Small intestine (tissue), 7 donors: ENCODE measurements around the gene DRC3. TPM values are rescaled to one million over a fixed set of nuclear protein-coding genes. Genes with fewer than 3 reads are reported as not detected.

Experiments
- DNase-seq, 2 donors: peaks; one replicate each; pipeline versions ENCODE4 v3.0.0 to v3.0.0-alpha.2; 2013
- FAIRE-seq: peaks from 2 replicates; lab custom pipeline; 2012; peaks lifted over from hg19 to GRCh38; lab: Jason Lieb, UNC
- H3K27ac ChIP-seq, 3 donors: one replicate each; pipeline ENCODE4 v1.5.1; 2013; ENCODE audit warnings: low read length in 2 of 3, mild to moderate bottlenecking in 2 of 3, control low read depth in 1 of 3, inconsistent platforms in 1 of 3, low read depth in 1 of 3, moderate library complexity in 1 of 3
- H3K27me3 ChIP-seq, 3 donors: one replicate each; pipeline ENCODE4 v1.6.1; 2013; ENCODE audit warnings: low read length in 3 of 3, inconsistent platforms in 1 of 3; ENCODE audit not compliant: control insufficient read depth in 3 of 3, insufficient read depth in 3 of 3
- H3K36me3 ChIP-seq, 3 donors: one replicate each; pipeline ENCODE4 v1.6.1; 2013; ENCODE audit warnings: low read length in 3 of 3, inconsistent platforms in 1 of 3, low read depth in 1 of 3, mild to moderate bottlenecking in 1 of 3, moderate library complexity in 1 of 3; ENCODE audit not compliant: control insufficient read depth in 3 of 3, insufficient read depth in 2 of 3
- H3K4me1 ChIP-seq, 3 donors: one replicate each; pipeline ENCODE4 v1.6.1; 2013; ENCODE audit warnings: low read length in 2 of 3, inconsistent platforms in 1 of 3, low read depth in 1 of 3, mild to moderate bottlenecking in 1 of 3, moderate library complexity in 1 of 3; ENCODE audit not compliant: control insufficient read depth in 3 of 3, insufficient read depth in 2 of 3
- H3K4me3 ChIP-seq, 3 donors: one replicate each; pipeline ENCODE4 v1.5.1; 2013; ENCODE audit warnings: low read length in 3 of 3, control low read depth in 1 of 3, inconsistent platforms in 1 of 3, low read depth in 1 of 3, mild to moderate bottlenecking in 1 of 3, moderate library complexity in 1 of 3
- H3K9me3 ChIP-seq, 2 donors: one replicate each; pipeline ENCODE4 v1.6.1; 2013; ENCODE audit warnings: low read depth in 1 of 2, low read length in 1 of 2; ENCODE audit not compliant: control insufficient read depth in 2 of 2, insufficient read depth in 1 of 2
- WGBS, 3 donors: extraction: QIAGEN DNeasy Blood & Tissue Kit; methylation state at CpG; one replicate each; pipeline ENCODE4 v1.1.7; 2013; 5-methylcytosine and 5-hydroxymethylcytosine counted together
- polyA plus RNA-seq, 4 donors: library from polyadenylated mRNA; stranded (reverse) in 3 of 4; unstranded in 1 of 4; fragments of 200-250 nt in 3 of 4; fragments of 120-200 nt in 1 of 4; gene quantifications; one replicate each; pipeline versions ENCODE4 v1.2.1 to v1.2.3, GENCODE V29; 2013
- donor health status: healthy with polysubstance abuse.
- donor health status: control.
- donor health status: control.
- donor health status: Bipolar disorder and iron deficiency.
- donor health status: healthy.

Gene DRC3
- polyA plus RNA-seq, 4 donors: 0.54 to 4.1 (median 0.85) TPM; not detected in 1

DNA sequence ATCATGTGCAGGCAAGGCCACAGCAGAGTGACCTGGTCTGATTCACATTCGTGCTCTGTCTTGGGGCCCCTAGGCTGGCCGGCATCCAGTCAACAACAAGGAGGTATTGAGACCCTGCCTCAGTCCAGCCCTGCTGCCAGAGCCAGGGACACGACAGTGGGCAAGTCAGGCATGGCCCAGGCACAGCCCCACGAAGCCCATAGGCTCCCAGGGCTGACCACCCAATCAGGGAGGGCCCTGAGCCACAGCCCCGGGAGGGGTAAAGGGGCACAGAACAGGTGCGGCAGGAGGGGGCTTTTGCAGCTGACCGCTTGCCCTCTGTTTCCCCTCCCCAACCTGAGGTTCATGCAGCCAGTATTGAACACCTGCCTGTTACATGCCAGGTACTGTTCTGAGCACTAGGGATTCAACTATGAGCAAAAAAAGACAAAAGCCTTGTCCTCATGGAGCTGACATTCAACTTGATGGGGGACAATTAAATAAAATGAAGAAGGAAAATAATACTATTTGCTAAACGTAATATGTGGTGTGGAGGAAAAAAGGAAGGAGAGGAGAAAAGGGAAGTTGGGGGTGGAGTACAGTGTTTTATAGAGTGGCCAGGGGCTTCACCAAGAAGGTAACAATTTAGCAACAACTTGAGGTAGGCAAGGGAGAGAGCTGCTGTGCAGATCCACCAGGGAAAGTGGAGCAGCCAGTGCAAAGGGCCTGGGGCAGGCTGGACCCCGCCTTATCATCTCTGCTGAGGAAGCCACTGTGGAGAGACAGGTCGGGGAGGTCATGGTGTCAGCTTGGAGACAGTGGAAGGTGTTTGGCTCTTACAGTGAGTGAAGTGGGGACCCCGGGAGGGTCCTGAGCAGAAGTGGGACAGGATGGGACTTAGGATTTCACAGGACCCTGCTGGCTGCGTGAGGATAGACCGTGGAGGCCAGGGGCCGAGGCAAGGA is 6.1 kb downstream of the DRC3 start:
- FAIRE-seq: no peak
- H3K4me3 ChIP-seq: no peak overlapping the region
- no peaks in the 10 kb centered on the region for H3K36me3 ChIP-seq
- H3K27me3 ChIP-seq: no peaks in the 10 kb centered on the region
- no peaks in the 10 kb centered on the region for H3K9me3 ChIP-seq
- no peak for DNase-seq
- no peak overlapping the region for H3K27ac ChIP-seq
- no peaks in the 10 kb centered on the region for H3K4me1 ChIP-seq
- WGBS, 3 donors: 80 to 86% (median 84%) methylated on average over 14 of the region's 14 CpGs

DNA sequence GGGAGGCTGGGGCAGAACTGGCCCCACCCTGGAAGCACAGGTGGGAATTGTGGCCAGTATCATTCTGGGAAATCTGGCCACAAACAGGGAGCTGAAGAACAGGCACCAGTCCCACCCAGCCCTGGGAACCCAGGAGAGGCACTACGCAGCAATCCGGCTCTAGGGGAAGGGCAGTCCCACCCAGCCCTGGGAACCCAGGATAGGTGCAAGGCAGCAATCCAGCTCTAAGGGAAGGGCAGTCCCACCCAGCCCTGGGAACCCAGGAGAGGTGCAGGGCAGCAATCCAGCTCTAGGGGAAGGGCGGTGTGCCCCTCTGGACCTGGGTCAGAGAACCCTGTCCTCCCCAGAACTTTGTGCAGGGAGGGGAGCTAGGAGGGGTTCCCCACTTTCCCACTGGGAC is 7.1 kb downstream of the DRC3 start:
- no peak overlapping the region for H3K27ac ChIP-seq
- no peaks in the 10 kb centered on the region for H3K9me3 ChIP-seq
- DNase-seq (peak in 1 of 2 donors; percentile 16), FAIRE-seq (no peak)
- H3K36me3 ChIP-seq: no peaks in the 10 kb centered on the region
- no peaks in the 10 kb centered on the region for H3K27me3 ChIP-seq
- H3K4me3 ChIP-seq: no peak overlapping the region
- WGBS, 3 donors: 51 to 74% (median 69%) methylated on average over 3 of the region's 3 CpGs
- H3K4me1 ChIP-seq: no peaks in the 10 kb centered on the region

DNA sequence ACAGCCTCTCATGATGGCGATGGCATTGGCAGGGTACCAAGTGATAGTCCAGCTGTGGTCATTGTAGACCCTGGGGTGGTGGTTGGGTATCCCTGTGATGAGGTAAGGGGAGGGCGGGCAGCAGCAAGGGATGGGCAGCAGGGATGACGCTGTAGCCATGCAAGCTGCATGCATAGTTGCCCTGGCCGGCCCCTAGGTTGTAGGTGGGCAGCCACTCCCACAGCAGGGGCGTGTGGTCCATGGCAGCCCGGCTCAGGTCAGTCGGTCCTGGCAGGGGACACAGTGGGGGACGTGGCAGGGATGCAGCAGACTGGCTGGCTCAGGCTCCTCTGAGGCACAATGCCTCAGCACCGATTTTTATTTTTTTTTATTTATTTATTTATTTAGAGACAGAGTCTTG is 8.7 kb downstream of the DRC3 start:
- WGBS, 3 donors: 74 to 90% (median 89%) methylated on average over 9 of the region's 9 CpGs
- FAIRE-seq: no peak
- no peaks in the 10 kb centered on the region for H3K4me1 ChIP-seq

DNA sequence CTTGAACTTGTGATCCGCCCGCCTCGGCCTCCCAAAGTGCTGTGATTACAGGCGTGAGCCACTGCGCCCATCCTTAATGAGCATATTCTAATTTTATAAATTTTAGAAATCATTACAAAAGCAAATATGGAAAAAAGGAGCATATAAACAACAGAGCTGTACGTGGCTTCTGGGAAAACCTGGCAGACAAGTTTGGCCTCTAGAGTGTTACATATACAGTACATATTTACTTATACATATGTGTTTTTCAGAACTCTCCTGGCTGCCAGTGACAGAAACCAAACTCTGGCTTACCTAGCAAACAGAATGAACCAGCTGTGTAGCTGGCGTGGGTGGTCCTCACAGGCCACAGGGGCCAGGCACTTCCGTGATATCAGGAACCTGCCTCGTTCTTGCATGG is 10.1 kb downstream of the DRC3 start:
- no peaks in the 10 kb centered on the region for H3K36me3 ChIP-seq
- FAIRE-seq (no peak), DNase-seq (no peak)
- no peak overlapping the region for H3K4me3 ChIP-seq
- no peaks in the 10 kb centered on the region for H3K27me3 ChIP-seq
- H3K27ac ChIP-seq: no peak overlapping the region
- 87 to 93% (median 91%) methylated on average over 9 of the region's 9 CpGs for WGBS, 3 donors
- no peaks in the 10 kb centered on the region for H3K9me3 ChIP-seq
- no peaks in the 10 kb centered on the region for H3K4me1 ChIP-seq

More for the DNA sequence above, 8.7 kb downstream of the DRC3 start:
- Histone ChIP-seq H3K36me3 (no peaks in the 10 kb centered on the region), H3K9me3 (no peaks in the 10 kb centered on the region), H3K27ac (no peak overlapping the region), H3K27me3 (no peaks in the 10 kb centered on the region), H3K4me3 (no peak overlapping the region)
- no peak for DNase-seq

DNA sequence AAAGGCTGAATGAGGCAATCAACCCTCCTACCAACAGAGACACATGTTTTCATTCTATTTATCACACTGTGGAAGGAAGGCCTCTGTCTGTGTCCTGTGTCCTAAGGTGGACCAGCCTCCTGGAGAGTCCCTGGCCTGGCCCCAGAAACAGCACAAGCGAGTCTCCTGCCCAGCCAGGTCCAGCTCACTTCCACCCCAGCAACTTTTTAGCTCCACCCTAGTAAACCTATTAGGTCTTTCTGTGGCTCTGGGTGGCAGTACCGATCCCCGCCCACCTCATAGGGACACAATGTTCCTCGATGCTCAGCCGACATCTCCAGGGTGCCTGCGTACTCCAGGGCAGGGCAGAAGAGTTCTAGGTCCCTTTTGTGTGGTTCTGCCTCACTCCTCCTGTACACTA is 10.7 kb downstream of the DRC3 start:
- H3K27me3 ChIP-seq: no peaks in the 10 kb centered on the region
- H3K9me3 ChIP-seq: no peaks in the 10 kb centered on the region
- DNase-seq (no peak), FAIRE-seq (no peak)
- H3K36me3 ChIP-seq: no peaks in the 10 kb centered on the region
- H3K4me3 ChIP-seq: no peak overlapping the region
- H3K4me1 ChIP-seq: no peaks in the 10 kb centered on the region
- WGBS, 3 donors: 74 to 87% (median 84%) methylated on average over 6 of the region's 6 CpGs
- no peak overlapping the region for H3K27ac ChIP-seq

DNA sequence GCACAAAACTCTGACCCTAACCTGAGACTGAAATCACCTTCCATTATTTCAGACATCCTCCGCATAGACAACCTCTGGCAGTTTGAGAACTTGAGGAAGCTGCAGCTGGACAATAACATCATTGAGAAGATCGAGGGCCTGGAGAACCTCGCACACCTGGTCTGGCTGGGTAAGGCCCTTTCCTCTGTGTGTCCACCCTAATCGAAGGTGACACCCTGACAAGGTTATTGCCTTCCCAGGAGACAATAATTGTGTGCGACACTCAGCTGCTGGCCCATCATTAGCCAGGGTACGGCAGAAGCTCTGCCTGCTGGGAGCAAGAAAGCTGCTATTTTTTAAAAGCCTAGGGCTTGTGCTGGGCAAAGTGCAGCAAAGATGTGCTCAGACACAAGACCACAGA is 11.1 kb downstream of the DRC3 start:
- DNase-seq (no peak), FAIRE-seq (no peak)
- H3K4me1 ChIP-seq: no peaks in the 10 kb centered on the region
- H3K27ac ChIP-seq: no peak overlapping the region
- H3K36me3 ChIP-seq: no peaks in the 10 kb centered on the region
- no peak overlapping the region for H3K4me3 ChIP-seq
- no peaks in the 10 kb centered on the region for H3K27me3 ChIP-seq
- WGBS, 3 donors: 84 to 90% (median 86%) methylated on average over 6 of the region's 6 CpGs
- H3K9me3 ChIP-seq: no peaks in the 10 kb centered on the region

DNA sequence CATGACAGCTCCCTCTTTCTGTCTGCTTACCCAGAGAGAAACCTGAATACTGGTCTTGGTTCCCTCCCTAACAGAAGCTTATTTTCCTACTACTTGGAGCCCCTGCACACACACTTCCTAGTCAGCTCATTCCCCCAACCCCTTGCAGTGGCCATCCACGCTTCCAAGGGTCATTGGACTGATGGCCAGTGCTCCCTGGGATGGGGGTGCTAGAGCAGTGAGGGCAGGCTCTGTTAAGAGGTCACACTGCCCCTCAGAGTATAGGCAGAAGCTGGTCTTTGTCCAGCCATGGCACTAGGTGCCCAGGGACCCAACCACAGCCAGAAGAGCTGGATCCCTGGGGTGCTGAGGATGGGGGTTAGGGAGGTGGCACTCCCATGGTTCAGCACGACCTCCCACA is 12.5 kb downstream of the DRC3 start:
- no peaks in the 10 kb centered on the region for H3K27me3 ChIP-seq
- H3K36me3 ChIP-seq: no peaks in the 10 kb centered on the region
- no peak overlapping the region for H3K4me3 ChIP-seq
- no peaks in the 10 kb centered on the region for H3K4me1 ChIP-seq
- DNase-seq: no peak
- no peaks in the 10 kb centered on the region for H3K9me3 ChIP-seq
- H3K27ac ChIP-seq: no peak overlapping the region
- WGBS, 3 donors: 79 to 91% (median 81%) methylated on average over 2 of the region's 2 CpGs
- FAIRE-seq: no peak

DNA sequence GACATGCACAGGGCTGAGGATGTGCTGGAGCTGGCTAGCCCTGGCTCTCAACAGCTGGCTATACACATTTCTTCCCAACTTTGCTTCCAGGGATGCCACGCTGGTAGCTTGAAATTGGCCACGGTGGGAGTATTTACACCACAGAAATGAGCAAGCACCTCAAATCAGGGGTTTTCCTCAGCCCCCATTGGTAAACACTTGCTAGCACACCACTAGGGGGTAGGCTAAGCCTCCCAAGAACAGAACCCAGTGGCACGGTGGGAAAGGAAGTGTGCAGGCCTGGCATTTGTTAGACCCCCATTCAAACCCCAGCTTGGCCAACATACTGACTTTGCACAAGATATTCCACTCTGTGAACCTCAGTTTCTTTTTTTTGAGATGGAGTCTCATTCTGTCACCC is 12.9 kb downstream of the DRC3 start:
- no peak for FAIRE-seq
- 70 to 85% (median 74%) methylated on average over 3 of the region's 3 CpGs for WGBS, 3 donors
- no peak for DNase-seq

More for the DNA sequence above, 12.9 kb downstream of the DRC3 start:
- Histone ChIP-seq H3K4me1 (no peaks in the 10 kb centered on the region), H3K27me3 (no peaks in the 10 kb centered on the region), H3K36me3 (no peaks in the 10 kb centered on the region), H3K4me3 (no peak overlapping the region), H3K27ac (no peak overlapping the region), H3K9me3 (no peaks in the 10 kb centered on the region)
